Upper lobe of left lung (tissue), 6 donors: ENCODE data around the gene CLDN11. TPM values are rescaled to one million over a fixed set of nuclear protein-coding genes. Genes with fewer than 3 reads are reported as not detected.

Experiments used
- ATAC-seq, 2 donors: fragments of 200-7000 bp; cut with Tn5 transposase; one replicate each; pipeline ENCODE4 v1.9.1; 2022; ENCODE audit warnings: mild to moderate bottlenecking in 2 of 2, moderate library complexity in 2 of 2; ENCODE audit not compliant: low FRiP score in 2 of 2
- DNase-seq, 2 donors: peaks; one replicate each; pipeline ENCODE4 v3.0.0-alpha.2; 2019 to 2020
- H3K27ac ChIP-seq, 4 donors: fragments of 200-600 bp; sonication (generic); one replicate each; pipeline ENCODE4 v1.5.1; 2016 to 2019
- H3K27me3 ChIP-seq, 4 donors: fragments of 200-600 bp; sonication (generic); one replicate each; pipeline ENCODE4 v1.5.1; 2017 to 2019
- H3K36me3 ChIP-seq, 4 donors: fragments of 200-600 bp; sonication (generic); one replicate each; pipeline ENCODE4 v1.5.1; 2016 to 2019
- H3K4me1 ChIP-seq, 4 donors: fragments of 200-600 bp; sonication (generic); one replicate each; pipeline ENCODE4 v1.5.1; 2018 to 2019
- H3K4me3 ChIP-seq, 4 donors: fragments of 200-600 bp; sonication (generic); one replicate each; pipeline ENCODE4 v1.5.1; 2017 to 2019; ENCODE audit warnings: mild to moderate bottlenecking in 2 of 4, moderate library complexity in 1 of 4
- H3K9me3 ChIP-seq, 4 donors: fragments of 200-600 bp; sonication (generic); one replicate each; pipeline ENCODE4 v1.5.1; 2018 to 2019
- CTCF ChIP-seq, 6 experiments: fragments of 450-650 bp in 4 of 6; fragments of 200-600 bp in 2 of 6; sonication (generic) in 2 of 6; IDR thresholded peaks; one replicate each; pipeline ENCODE4 v1.5.1; 2016 to 2019; ENCODE audit warnings: antibody characterized with exemption in 6 of 6
- EP300 ChIP-seq, 4 donors: sonication (generic); formaldehyde crosslinking; IDR thresholded peaks; one replicate each; pipeline ENCODE4 v1.5.1; 2017; ENCODE audit warnings: antibody characterized with exemption in 4 of 4, control low read depth in 2 of 4
- POLR2A ChIP-seq, 4 donors: fragments of 450-650 bp; IDR thresholded peaks; one replicate each; pipeline ENCODE4 v1.5.1; 2016 to 2017; ENCODE audit warnings: antibody characterized with exemption in 4 of 4, mild to moderate bottlenecking in 2 of 4
- POLR2AphosphoS5 ChIP-seq, 2 donors: sonication (generic); formaldehyde crosslinking; IDR thresholded peaks; one replicate each; pipeline ENCODE4 v1.5.1; 2017; ENCODE audit warnings: antibody characterized with exemption in 2 of 2
- whole genome bisulfite sequencing, 2 donors: methylation state at CpG; one replicate each; pipeline ENCODE4 v1.1.5; 2017 to 2018; 5-methylcytosine and 5-hydroxymethylcytosine counted together
- total RNA-seq, 6 donors: library from RNA; depleted of rRNA in 4 of 6; stranded (reverse); fragments of >200 nt in 4 of 6; gene quantifications; one replicate each; pipeline versions ENCODE4 v1.1.0 to v1.2.1, GENCODE V29; 2016 to 2021
- donor health status: DM: no; HTN: no; CAD: no; lungs with moderate emphysema.
- donor health status: DM: no; HTN: yes; CAD: no; lungs with severe emphysema.

CLDN11 gene
- total RNA-seq, 6 donors from 2014 or later, result 2.1 to 17.1 (median 6.0) TPM

DNA sequence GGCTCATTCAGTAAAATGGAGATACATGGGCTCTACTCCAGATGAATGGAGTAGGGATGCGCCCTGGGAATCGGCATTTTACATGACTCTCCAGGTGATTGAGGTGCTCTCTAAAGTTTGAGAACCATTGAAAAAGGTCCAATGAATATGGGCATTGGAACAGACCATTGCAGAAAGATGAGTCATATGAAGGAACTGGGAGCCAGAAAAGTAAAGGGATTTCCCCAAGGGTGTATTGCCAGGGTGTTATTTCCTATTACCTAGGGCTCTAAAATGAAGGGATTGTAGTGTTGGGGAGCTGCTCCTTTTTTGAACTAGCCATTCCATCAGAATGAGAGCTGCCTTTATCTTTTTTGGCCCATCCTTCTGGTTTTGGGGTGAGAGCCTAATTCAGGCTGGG, 21.7 kb downstream of the CLDN11 start:
- Histone ChIP-seq H3K4me1 (no peaks in the 10 kb centered on the region), H3K4me3 (no peak overlapping the region), H3K9me3 (no peaks in the 10 kb centered on the region), H3K27ac (no peak overlapping the region), H3K27me3 (no peaks in the 10 kb centered on the region), H3K36me3 (no peaks in the 10 kb centered on the region)
- 68 to 92% methylated on average over 2 of the region's 2 CpGs for WGBS, 2 donors
- ATAC-seq (no peak), DNase-seq (no peak)
- TF ChIP-seq EP300 (IDR thresholded peaks at IDR 0.05) (no peak), POLR2AphosphoS5 (IDR thresholded peaks at IDR 0.05) (no peak), POLR2A (IDR thresholded peaks at IDR 0.05) (no peak), CTCF (IDR thresholded peaks at IDR 0.05) (no peak)

- no peak for TF ChIP-seq POLR2AphosphoS5 (IDR thresholded peaks at IDR 0.05)
- TF ChIP-seq CTCF (IDR thresholded peaks at IDR 0.05), result no peak
- TF ChIP-seq POLR2A (IDR thresholded peaks at IDR 0.05), result no peak
- no peak for TF ChIP-seq EP300 (IDR thresholded peaks at IDR 0.05)
- no peaks in the 10 kb centered on the region for H3K4me1 ChIP-seq
- DNase-seq (no peak), ATAC-seq (no peak)
- 91 to 93% methylated on average over 4 of the region's 4 CpGs for WGBS, 2 donors
- H3K36me3 ChIP-seq, result no peaks in the 10 kb centered on the region
- H3K27ac ChIP-seq, result no peak overlapping the region
- no peak overlapping the region for H3K4me3 ChIP-seq
- H3K9me3 ChIP-seq, result no peaks in the 10 kb centered on the region
- H3K27me3 ChIP-seq, result no peaks in the 10 kb centered on the region
Measured at GRCh38 chr3:170441412-170441811, 22.7 kb downstream of the CLDN11 start.

GRCh38 chr3:170442947-170443346, 24.3 kb downstream of the CLDN11 start:
- TF ChIP-seq CTCF (IDR thresholded peaks at IDR 0.05) (no peak), POLR2AphosphoS5 (IDR thresholded peaks at IDR 0.05) (no peak), EP300 (IDR thresholded peaks at IDR 0.05) (no peak), POLR2A (IDR thresholded peaks at IDR 0.05) (no peak)
- DNase-seq (no peak), ATAC-seq (no peak)
- no peaks in the 10 kb centered on the region for H3K36me3 ChIP-seq
- no peaks in the 10 kb centered on the region for H3K9me3 ChIP-seq
- H3K4me3 ChIP-seq, result no peak overlapping the region
- no peaks in the 10 kb centered on the region for H3K27me3 ChIP-seq
- H3K4me1 ChIP-seq, result no peaks in the 10 kb centered on the region
- no peak overlapping the region for H3K27ac ChIP-seq

GRCh38 chr3:170443457-170443856, 24.8 kb downstream of the CLDN11 start:
- no peak overlapping the region for H3K27ac ChIP-seq
- no peak overlapping the region for H3K4me3 ChIP-seq
- H3K4me1 ChIP-seq, result no peaks in the 10 kb centered on the region
- no peak for ATAC-seq
- no peak for DNase-seq
- H3K36me3 ChIP-seq, result no peaks in the 10 kb centered on the region
- no peaks in the 10 kb centered on the region for H3K9me3 ChIP-seq
- no peaks in the 10 kb centered on the region for H3K27me3 ChIP-seq
- TF ChIP-seq POLR2A (IDR thresholded peaks at IDR 0.05) (no peak), POLR2AphosphoS5 (IDR thresholded peaks at IDR 0.05) (no peak), CTCF (IDR thresholded peaks at IDR 0.05) (no peak), EP300 (IDR thresholded peaks at IDR 0.05) (no peak)

DNA sequence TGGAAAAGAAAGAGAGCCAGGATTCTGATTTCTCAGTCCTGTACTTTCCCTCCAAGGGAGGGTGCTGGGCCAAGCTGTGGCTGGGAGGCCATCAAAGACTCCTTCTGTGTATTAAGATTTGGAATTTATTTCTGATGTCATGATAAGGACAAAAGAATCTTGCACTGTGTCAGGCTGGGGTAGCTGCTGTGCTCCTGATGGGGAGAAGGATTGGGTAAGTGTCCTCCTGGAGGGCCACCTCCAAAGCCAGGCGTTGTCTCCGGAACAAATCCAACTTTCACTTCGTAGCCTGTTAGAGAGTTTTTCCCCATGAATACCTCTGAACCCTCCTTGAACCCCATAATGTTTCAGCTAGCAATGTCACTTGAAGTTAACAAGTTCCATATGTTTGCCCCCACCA, 29.9 kb downstream of the CLDN11 start:
- no peak overlapping the region for H3K27ac ChIP-seq
- WGBS, 2 donors, result 81 to 94% methylated on average over 3 of the region's 3 CpGs
- no peaks in the 10 kb centered on the region for H3K36me3 ChIP-seq
- H3K4me3 ChIP-seq, result no peak overlapping the region
- H3K9me3 ChIP-seq, result no peaks in the 10 kb centered on the region
- no peak for ATAC-seq
- no peaks in the 10 kb centered on the region for H3K4me1 ChIP-seq
- DNase-seq, result no peak
- TF ChIP-seq EP300 (IDR thresholded peaks at IDR 0.05) (no peak), POLR2A (IDR thresholded peaks at IDR 0.05) (no peak)
- no peaks in the 10 kb centered on the region for H3K27me3 ChIP-seq
